Right lobe of liver (tissue), 4 donors: ENCODE results near the gene NDUFS2.

Experiments
- CTCF ChIP-seq, 4 donors: fragments of 200-600 bp in 3 of 4; fragments of 450-650 bp in 1 of 4; IDR thresholded peaks; one replicate each; pipeline versions ENCODE4 v1.5.1 to v1.8.0; 2016 to 2022; ENCODE audit warnings: antibody characterized with exemption in 4 of 4, mild to moderate bottlenecking in 2 of 4
- POLR2A ChIP-seq: fragments of 450-650 bp; IDR thresholded peaks from one replicate; pipeline ENCODE4 v1.6.1; 2017; ENCODE audit warnings: antibody characterized with exemption, mild to moderate bottlenecking
- donor health status: DM: no; HTN: no; CAD: no.
- donor health status: DM: no; HTN: no; CAD: no.
- donor health status: DM: no; HTN: yes; CAD: no.

GRCh38 chr1:161226759-161227158 lies 24.6 kb downstream of the NDUFS2 start:
- TF ChIP-seq CTCF (IDR thresholded peaks at IDR 0.05) (no peak), POLR2A (no peak)
